SK-N-MC (cell line): Measurements from ENCODE around the gene PODN.
A peak's percentile ranks its signal among the peaks of the same experiment; 100 is the strongest.

Source experiments
- EZH2 ChIP-seq: fragments of 200-600 bp; sonication (generic); IDR thresholded peaks from one replicate; pipeline ENCODE4 v1.6.1; 2017; ENCODE audit warnings: antibody characterized with exemption
- FOXP2 ChIP-seq: optimal IDR thresholded peaks from 2 replicates; pipeline ENCODE3; 2011; ENCODE audit warnings: mild to moderate bottlenecking, moderate library complexity; ENCODE audit not compliant: insufficient read depth; ENCODE audit errors: extremely low read length, control extremely low read depth
- POLR2AphosphoS5 ChIP-seq: IDR thresholded peaks from 2 replicates; pipeline ENCODE4 v1.6.1; 2012; ENCODE audit warnings: mild to moderate bottlenecking, low read depth, low read length, borderline replicate concordance

DNA sequence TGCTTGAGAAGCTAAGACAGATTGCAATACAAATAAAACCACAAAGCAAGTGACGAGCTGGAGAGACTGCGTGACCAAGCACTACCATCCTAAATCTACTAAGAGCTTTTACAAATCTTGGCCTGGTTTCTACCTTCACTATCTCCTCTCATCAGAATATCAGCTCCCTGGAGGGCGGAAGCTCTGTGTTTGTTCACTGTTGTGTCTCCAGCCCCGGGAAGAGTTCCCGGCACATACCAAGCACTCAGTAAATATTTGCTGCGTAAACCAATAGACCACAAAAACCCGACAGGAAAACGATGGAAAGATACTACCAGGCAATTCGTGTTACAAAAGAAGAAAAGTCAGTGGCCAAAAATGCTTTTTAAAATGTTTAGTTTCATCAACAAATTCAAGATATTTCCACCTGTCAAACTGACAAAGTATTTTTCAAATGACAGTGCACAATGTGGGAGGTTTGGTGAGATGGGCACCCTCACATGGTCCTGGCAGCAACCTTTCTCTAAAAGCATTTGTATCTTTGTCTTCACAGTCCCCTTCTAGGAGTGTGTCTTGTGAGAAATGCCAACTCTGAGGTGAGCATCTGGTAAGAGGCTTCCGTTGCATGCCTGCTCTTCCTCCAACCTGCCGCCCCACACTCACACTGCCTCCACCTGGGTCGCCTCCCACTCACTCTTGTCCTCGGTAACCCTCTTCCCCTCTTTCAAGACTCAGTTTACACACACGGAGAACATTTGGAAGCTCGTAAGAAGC lies 45.7 kb downstream of the PODN start:
- TF ChIP-seq POLR2AphosphoS5 (no peak), EZH2 (no peak), FOXP2 (peak; percentile 79)
